Cerebellar nuclear complex (tissue), 1 donor: Measurements from ENCODE around the gene RASL10A.

ENCODE experiments used
- DNase-seq, 2 experiments: peaks; one replicate each; lab custom pipeline; 2025; lab: John Stamatoyannopoulos, UW

RASL10A gene

DNA sequence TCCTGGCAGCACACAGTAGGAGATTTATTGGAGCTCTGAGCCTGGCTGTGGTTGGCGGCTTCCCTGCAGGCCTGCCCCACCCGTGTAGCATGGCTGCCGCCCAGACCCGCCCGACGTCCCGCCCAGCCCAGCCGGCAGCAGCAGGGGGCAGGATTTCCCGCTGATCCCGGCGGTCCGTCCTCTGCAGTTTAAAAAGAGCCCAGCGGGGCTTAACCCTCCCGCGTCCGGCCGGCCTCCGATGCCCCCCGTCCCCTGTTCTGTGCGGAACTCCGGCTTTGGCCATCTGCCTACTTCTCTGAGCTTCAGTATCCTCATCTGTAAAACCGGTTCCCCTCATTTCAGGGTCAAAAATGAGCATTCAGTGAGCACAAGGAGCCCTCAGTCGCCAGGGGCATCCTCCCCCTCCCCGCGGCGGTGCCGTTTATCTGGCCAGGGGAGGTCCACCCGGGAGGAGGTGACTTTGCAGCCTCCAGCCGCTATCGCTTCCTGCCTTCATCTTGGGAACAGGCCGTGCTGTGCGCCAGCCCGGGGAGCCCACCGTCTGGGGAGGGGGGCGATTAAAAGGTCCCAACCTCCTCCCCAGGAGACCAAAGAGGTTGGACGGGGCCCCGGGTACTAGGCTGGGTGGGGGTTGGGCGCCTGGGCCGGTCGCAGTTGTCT is 9.2 kb downstream of the RASL10A start, which contains the start of gene GAS2L1:
Gene GAS2L1, plus strand, starts transcription at position 476 of the 660 bp plus-strand sequence. CDS start 1,456 bp downstream, outside the sequence.
- DNase-seq, result no peak

DNA sequence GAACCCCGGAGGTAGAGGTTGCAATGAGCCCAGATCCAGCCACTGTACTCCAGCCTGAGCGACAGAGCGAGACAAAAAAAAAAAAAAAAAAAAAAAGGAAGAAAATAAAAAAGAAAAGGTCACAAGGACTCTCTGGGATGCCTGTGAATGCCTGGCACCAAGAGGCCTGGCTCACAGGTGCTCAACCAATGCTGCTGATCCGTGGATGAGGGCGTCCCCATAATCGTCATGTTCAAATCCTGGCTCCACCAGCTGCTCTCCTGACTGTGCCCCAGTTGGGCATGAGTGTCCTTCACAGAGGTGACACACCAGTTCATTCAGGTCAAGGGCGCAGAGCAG is 9.7 kb downstream of the RASL10A start:
- DNase-seq, result peak in 1 of 2 experiments; percentile 3

GRCh38 chr22:29302681-29303465 is 12.6 kb downstream of the RASL10A start:
- DNase-seq, result no peak

- DNase-seq, result no peak
Measured at GRCh38 chr22:29302402-29302680, 13.2 kb downstream of the RASL10A start.

DNA sequence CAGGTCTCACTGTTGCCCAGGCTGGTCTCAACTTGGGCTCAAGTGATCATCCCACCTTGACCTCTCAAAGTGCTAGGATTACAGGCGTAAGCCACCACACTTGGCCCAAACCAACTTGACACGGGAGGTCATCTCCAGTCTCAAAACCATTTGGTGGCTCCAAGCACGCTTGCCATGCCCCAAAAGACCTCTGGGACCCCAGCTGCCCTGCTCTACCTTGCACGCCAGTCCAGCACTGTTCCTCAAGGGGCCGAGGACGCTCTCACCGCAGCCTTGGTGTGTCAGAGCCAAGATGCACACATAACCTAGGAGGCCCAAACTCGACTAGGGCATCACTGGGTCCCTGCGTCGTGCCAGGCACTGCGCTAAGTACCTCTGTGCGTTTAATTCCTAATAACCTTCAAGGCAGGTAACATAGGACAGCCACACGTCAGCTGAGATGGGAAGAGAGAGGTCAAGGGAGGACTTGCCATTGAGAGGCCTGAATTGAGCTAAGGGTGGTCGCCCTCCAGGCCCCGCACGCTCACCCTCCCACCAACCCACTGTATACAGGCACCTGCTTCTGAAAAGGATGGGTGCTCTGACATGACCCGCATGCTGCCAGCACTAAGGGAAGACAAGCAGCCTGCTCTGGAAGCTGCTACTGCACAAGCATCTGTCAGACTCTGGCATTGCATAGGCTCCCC is 13.6 kb downstream of the RASL10A start:
- DNase-seq, result peak in 1 of 2 experiments; percentile 43

GRCh38 chr22:29300807-29301601 is 14.5 kb downstream of the RASL10A start:
- DNase-seq, result no peak

DNA sequence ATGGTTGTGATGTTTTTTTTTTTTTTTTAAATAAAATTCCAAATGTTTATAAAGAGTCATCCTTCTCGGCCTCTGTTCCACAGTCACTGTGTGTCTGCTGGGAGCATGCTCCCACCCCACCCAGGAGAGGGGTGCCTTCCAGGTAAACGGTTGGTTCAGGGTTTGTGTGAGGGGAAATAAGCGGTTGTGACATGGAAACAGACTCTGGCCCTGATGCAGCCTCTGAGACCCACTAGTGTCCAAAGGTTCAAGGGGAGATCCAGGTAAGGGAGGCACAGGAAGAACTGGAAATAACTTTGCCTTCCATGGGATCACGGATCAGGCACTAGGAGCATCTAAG is 15.1 kb downstream of the RASL10A start:
- no peak for DNase-seq

DNA sequence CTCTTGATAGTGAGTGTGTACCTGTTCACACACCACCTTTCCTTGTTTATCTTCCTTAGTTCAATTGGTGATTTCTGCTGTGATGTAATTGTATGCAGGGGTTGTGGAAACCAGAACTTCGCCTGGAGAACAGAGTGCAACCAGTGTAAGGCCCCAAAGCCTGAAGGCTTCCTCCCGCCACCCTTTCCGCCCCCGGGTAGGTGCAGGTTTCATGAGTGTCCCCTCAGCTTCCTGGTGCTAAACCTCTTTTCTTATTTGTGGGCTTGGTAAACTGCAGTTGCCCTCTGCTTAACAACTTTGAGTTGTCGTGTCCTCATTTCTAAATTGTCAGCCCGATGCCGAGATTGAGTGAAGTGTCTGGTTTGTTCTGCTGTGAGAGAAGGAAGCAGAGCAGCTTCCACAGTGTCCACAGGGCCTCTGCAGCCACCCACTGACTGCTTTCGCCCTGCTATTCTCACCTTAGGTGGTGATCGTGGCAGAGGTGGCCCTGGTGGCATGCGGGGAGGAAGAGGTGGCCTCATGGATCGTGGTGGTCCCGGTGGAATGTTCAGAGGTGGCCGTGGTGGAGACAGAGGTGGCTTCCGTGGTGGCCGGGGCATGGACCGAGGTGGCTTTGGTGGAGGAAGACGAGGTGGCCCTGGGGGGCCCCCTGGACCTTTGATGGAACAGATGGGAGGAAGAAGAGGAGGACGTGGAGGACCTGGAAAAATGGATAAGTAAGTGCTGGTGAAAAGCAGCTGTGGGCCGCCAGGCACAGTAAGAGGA is 16.2 kb downstream of the RASL10A start:
- DNase-seq, result no peak

GRCh38 chr22:29298641-29299040 is 16.9 kb downstream of the RASL10A start:
- DNase-seq, result no peak

GRCh38 chr22:29292379-29292778 is 23.1 kb downstream of the RASL10A start:
- no peak for DNase-seq

- no peak for DNase-seq
Measured at GRCh38 chr22:29291215-29291614, 24.3 kb downstream of the RASL10A start.

DNA sequence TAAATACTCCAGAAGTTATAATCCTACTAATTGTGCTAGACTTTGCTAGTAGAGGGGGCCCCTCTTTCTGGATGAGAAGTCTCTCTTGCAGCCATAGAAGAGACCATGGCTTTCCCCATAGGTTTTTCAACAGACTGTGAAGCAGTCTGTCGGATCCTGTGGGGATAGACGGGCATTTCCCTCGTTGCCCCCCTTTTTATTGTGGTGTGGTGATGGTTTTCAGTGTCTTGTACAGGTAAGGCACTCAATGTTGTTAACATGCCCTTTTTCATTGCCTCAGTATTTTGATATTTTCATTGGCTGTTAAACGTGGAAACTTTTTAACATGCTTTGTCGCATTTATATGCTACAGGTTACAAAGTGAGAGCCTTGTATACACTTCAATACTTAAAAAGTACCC is 25.4 kb downstream of the RASL10A start:
- no peak for DNase-seq

DNA sequence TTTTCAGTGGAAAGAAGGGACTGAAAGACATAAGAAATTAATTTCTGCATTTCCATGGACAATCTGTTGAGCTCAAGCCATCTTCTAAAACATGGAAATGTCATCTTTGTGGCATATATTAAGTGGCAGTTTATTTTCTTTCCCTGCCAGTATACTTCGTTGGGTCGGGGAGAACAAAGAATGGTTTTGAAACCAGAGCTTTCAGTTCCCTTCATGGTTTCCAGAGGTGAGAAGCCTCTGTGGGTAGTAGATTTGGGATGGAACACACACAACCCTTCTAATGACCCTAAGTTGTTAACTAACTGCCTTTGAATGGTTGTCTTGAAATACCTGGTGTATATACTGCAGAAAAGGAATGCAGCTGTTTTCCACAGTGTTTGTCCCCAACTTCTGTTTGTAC is 26.7 kb downstream of the RASL10A start:
- no peak for DNase-seq

GRCh38 chr22:29284196-29284595 is 31.3 kb downstream of the RASL10A start:
- no peak for DNase-seq

DNA sequence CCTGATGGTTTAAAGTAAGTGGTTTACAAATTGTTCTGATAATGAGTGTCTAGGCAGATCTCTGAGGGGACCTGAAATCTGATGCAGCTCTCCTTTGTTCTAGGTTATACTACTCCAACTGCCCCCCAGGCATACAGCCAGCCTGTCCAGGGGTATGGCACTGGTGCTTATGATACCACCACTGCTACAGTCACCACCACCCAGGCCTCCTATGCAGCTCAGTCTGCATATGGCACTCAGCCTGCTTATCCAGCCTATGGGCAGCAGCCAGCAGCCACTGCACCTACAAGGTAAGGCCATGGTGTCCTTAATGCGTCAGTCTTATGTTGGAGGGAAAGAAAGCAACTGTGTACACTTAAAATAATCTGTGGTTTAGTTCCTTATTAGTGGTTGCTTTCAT is 37.6 kb downstream of the RASL10A start:
- DNase-seq, result no peak

DNA sequence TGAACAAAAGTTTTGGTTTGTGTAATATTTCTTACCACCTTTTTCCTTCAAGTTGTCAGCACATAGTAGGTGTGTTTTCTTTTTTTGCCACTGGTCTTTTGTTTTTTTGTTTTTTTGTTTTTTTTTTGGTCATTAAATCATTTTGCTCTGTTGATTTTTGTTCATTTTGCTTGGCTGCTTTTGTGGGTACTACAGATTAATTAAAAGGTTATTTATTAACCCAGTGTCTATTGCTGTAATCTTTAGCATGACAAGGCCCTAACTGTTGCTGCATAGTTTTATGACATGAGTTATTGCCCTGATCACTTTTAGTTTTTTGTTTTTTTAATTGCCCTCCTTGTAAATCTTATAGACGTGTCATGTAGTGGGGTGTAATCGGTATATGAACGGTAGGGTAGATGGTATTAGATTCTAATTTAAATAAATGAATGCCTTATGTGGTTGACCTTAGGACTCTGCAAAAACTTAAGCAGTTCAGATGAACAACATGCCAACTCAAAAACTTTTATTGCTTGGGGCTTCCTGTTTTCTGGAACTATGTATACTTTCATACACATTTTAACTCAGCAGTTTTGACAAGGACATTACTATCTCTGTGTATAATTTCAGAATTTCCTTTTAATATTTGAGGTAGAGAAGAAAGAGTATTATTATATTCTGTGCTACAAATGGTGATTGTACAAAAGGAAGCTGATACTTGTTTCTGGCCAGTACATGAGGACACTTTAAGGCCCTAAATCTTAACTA is 39.5 kb downstream of the RASL10A start:
- DNase-seq, result no peak

- no peak for DNase-seq
Measured at GRCh38 chr22:29275167-29275566, 40.3 kb downstream of the RASL10A start.

DNA sequence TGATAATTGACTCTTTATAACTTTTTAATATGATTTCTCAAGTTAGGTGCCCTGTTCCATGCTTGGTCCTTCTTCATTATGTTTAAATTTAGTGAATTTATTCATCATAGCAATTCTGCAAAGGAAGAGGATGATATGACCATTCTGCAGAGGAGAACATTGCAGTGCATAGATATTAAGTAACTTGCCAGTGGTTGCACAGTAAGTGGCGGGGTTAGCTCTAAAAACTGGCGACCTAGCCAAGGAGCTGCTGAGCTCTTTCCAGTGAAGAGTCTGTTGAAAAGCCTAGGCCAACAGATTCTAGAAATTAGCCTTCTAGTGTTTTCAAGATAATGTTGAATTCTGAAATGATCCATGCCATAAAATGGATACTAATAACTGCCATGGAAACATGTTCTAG is 42.9 kb downstream of the RASL10A start:
- DNase-seq, result no peak

GRCh38 chr22:29270475-29271271 is 44.8 kb downstream of the RASL10A start:
- DNase-seq, result no peak
